HepG2 (cell line): ENCODE data around the gene EMC8. TPM values are rescaled to one million over a fixed set of nuclear protein-coding genes. Genes with fewer than 3 reads are reported as not detected.

Experiments
- ATAC-seq: fragments of 200-7000 bp; cut with Tn5 transposase; 3 replicates; pipeline ENCODE4 v1.9.1; 2020; ENCODE audit warnings: mild to moderate bottlenecking, moderate library complexity
- BruUV-seq: library from RNA; stranded (reverse); fragments of 400-500 nt; replicated peaks from 2 replicates; lab custom pipeline; 2021; lab: Mats Ljungman, UMichigan
- CTCF ChIA-PET: fragments of 300-600 bp; formaldehyde crosslinking; extraction: SDS; loops from one replicate; lab custom pipeline; 2021; ENCODE audit warnings: low total read pairs, inconsistent platforms, low intra/inter-chr PET ratio; lab: Yijun Ruan, JAX
- POLR2A ChIA-PET: fragments of 350-600 bp; sonication (Branson Sonifier 250); formaldehyde crosslinking; loops from one replicate; lab custom pipeline; 2020; ENCODE audit warnings: antibody characterized with exemption, inconsistent platforms; lab: Yijun Ruan, JAX
- DNase-seq: peaks from one replicate; pipeline ENCODE4 v3.0.0-alpha.2; 2015; ENCODE audit warnings: low spot score
- FAIRE-seq: peaks from 3 replicates; lab custom pipeline; 2011; peaks lifted over from hg19 to GRCh38; lab: Jason Lieb, UNC
- H2AFZ ChIP-seq: one replicate; pipeline ENCODE4 v1.6.1; 2011; ENCODE audit warnings: low read length, inconsistent platforms
- H3K27ac ChIP-seq: fragments of 300-600 bp; 3 replicates; pipeline ENCODE4 v1.8.0; 2011; ENCODE audit warnings: mixed run types, mild to moderate bottlenecking, mixed read lengths, low read length, inconsistent platforms; ENCODE audit not compliant: insufficient read depth; ENCODE audit errors: extremely low read length
- H3K27me3 ChIP-seq, 2 experiments: fragments of 200-600 bp in 1 of 2; 2 replicates in 1 of 2; 3 replicates in 1 of 2; pipeline versions ENCODE4 v1.6.0 to v1.8.0; 2011; ENCODE audit warnings: low read length in 2 of 2, mild to moderate bottlenecking in 2 of 2, moderate library complexity in 2 of 2, inconsistent platforms in 1 of 2; ENCODE audit not compliant: insufficient read depth in 2 of 2, control insufficient read depth in 1 of 2
- H3K36me3 ChIP-seq, 2 experiments: fragments of 200-600 bp in 1 of 2; replicated peaks in 1 of 2; 2 replicates in 1 of 2; 3 replicates in 1 of 2; pipeline versions ENCODE4 v1.5.1 to v1.8.0; 2011; ENCODE audit warnings: low read length in 2 of 2, inconsistent platforms in 1 of 2; ENCODE audit not compliant: insufficient read depth in 2 of 2, control insufficient read depth in 1 of 2
- H3K4me1 ChIP-seq: 2 replicates; pipeline ENCODE4 v1.5.1; 2012; ENCODE audit warnings: low read length, inconsistent platforms; ENCODE audit not compliant: insufficient read depth
- H3K4me2 ChIP-seq: 2 replicates; pipeline ENCODE4 v1.6.0; 2011; ENCODE audit warnings: low read depth, low read length, inconsistent platforms
- H3K4me3 ChIP-seq, 3 experiments: fragments of 200-600 bp in 1 of 3; sonication (generic), shearing (Covaris generic) in 1 of 3; replicated peaks in 1 of 3; 2 replicates each; pipeline ENCODE4 v1.5.1; 2011 to 2016; ENCODE audit warnings: low read length in 3 of 3, inconsistent platforms in 2 of 3, low read depth in 2 of 3, mild to moderate bottlenecking in 2 of 3, control low read depth in 1 of 3, mixed read lengths in 1 of 3; ENCODE audit not compliant: insufficient read depth in 1 of 3
- H3K79me2 ChIP-seq: one replicate; pipeline ENCODE4 v1.6.1; 2011; ENCODE audit warnings: low read length, inconsistent platforms; ENCODE audit not compliant: insufficient read depth
- H3K9ac ChIP-seq: 2 replicates; pipeline ENCODE4 v1.6.0; 2011; ENCODE audit warnings: mild to moderate bottlenecking, low read depth, low read length, inconsistent platforms; ENCODE audit not compliant: insufficient read depth
- H3K9me3 ChIP-seq: 2 replicates; pipeline ENCODE4 v1.5.1; 2012; ENCODE audit warnings: mild to moderate bottlenecking, low read length
- H4K20me1 ChIP-seq: 2 replicates; pipeline ENCODE4 v1.6.0; 2011; ENCODE audit warnings: inconsistent platforms, mild to moderate bottlenecking, low read length, moderate library complexity; ENCODE audit not compliant: insufficient read depth
- ATF7-NPFF ChIP-seq: sonication (generic); formaldehyde crosslinking; IDR thresholded peaks from 2 replicates; pipeline ENCODE4 v1.8.1; 2023; ENCODE audit warnings: mild to moderate bottlenecking, low read depth, missing genetic modification reagents, moderate library complexity
- CENPX ChIP-seq: sonication (generic); formaldehyde crosslinking; IDR thresholded peaks from 2 replicates; pipeline ENCODE4 v1.9.0; 2021; ENCODE audit warnings: mild to moderate bottlenecking, missing genetic modification reagents, moderate library complexity
- ELK4 ChIP-seq: sonication (generic); formaldehyde crosslinking; IDR thresholded peaks from 2 replicates; pipeline ENCODE4 v1.9.0; 2021; ENCODE audit warnings: missing genetic modification reagents, borderline replicate concordance
- MXD1 ChIP-seq: sonication (generic); formaldehyde crosslinking; IDR thresholded peaks from 2 replicates; pipeline ENCODE4 v1.4.0; 2020; ENCODE audit warnings: mild to moderate bottlenecking, missing genetic modification reagents
- PAWR ChIP-seq: sonication (generic); formaldehyde crosslinking; IDR thresholded peaks from 2 replicates; pipeline ENCODE4 v1.4.0; 2020; ENCODE audit warnings: missing genetic modification reagents, mild to moderate bottlenecking, borderline replicate concordance
- SP4 ChIP-seq: sonication (generic); formaldehyde crosslinking; IDR thresholded peaks from 2 replicates; pipeline ENCODE4 v1.8.1; 2023; ENCODE audit warnings: mild to moderate bottlenecking, missing genetic modification reagents
- TAF1 ChIP-seq: sonication (generic); formaldehyde crosslinking; IDR thresholded peaks from 2 replicates; pipeline ENCODE4 v1.4.0; 2020; ENCODE audit warnings: missing genetic modification reagents
- TFE3 ChIP-seq: IDR thresholded peaks from 2 replicates; pipeline ENCODE4 v1.6.1; 2016
- TIGD3 ChIP-seq: sonication (generic); formaldehyde crosslinking; IDR thresholded peaks from 2 replicates; pipeline ENCODE4 v1.5.1; 2020; ENCODE audit warnings: mild to moderate bottlenecking, missing genetic modification reagents, borderline replicate concordance
- ZKSCAN1 ChIP-seq: fragments of 150-350 bp; IDR thresholded peaks from 2 replicates; pipeline ENCODE4 v1.6.1; 2014; ENCODE audit warnings: low read length
- ZNF205 ChIP-seq: IDR thresholded peaks from 2 replicates; pipeline ENCODE4 v1.6.1; 2018; ENCODE audit warnings: missing biosample characterization, missing genetic modification reagents
- ZNF234 ChIP-seq: sonication (generic); formaldehyde crosslinking; conservative IDR thresholded peaks from 2 replicates; pipeline ENCODE4 v1.5.1; 2020; ENCODE audit warnings: mild to moderate bottlenecking, missing genetic modification reagents
- ZNF280D ChIP-seq: sonication (generic); formaldehyde crosslinking; IDR thresholded peaks from 2 replicates; pipeline ENCODE4 v1.5.1; 2020; ENCODE audit warnings: mild to moderate bottlenecking, missing genetic modification reagents
- ZNF441 ChIP-seq: sonication (generic); formaldehyde crosslinking; IDR thresholded peaks from 2 replicates; pipeline ENCODE4 v1.7.0; 2021; ENCODE audit warnings: missing genetic modification reagents, borderline replicate concordance
- ZNF569 ChIP-seq: sonication (generic); formaldehyde crosslinking; IDR thresholded peaks from 2 replicates; pipeline ENCODE4 v1.5.0; 2020; ENCODE audit warnings: mild to moderate bottlenecking, missing genetic modification reagents, moderate library complexity, borderline replicate concordance
- ZNF660 ChIP-seq: sonication (generic); formaldehyde crosslinking; IDR thresholded peaks from 2 replicates; pipeline ENCODE4 v1.5.1; 2020; ENCODE audit warnings: mild to moderate bottlenecking, low read depth, missing genetic modification reagents, borderline replicate concordance
- ZNF713 ChIP-seq: sonication (generic); formaldehyde crosslinking; IDR thresholded peaks from 2 replicates; pipeline ENCODE4 v1.4.0; 2020; ENCODE audit warnings: mild to moderate bottlenecking, missing genetic modification reagents
- ZSCAN21 ChIP-seq: sonication (generic); formaldehyde crosslinking; IDR thresholded peaks from 2 replicates; pipeline ENCODE4 v1.8.0; 2022; ENCODE audit warnings: mild to moderate bottlenecking, missing genetic modification reagents, moderate library complexity, borderline replicate concordance
- WGBS: methylation state at CpG from one replicate; pipeline ENCODE4 v1.1.6; 2017; ENCODE audit warnings: low lambda C conversion rate; 5-methylcytosine and 5-hydroxymethylcytosine counted together
- in situ Hi-C: cut with HindIII; loops from 2 replicates; pipeline ENCODE4 v1.10.0; 2017; ENCODE audit warnings: low pct_unique_long_range_greater_than_20kb; ENCODE audit not compliant: extremely low pct_ligation_motif_present
- intact Hi-C: fragments of 100-400 bp; cut with micrococcal nuclease; formaldehyde crosslinking; loops from one replicate; pipeline ENCODE4 v1.10.0; 2022; ENCODE audit not compliant: unreplicated experiment
- polyA plus RNA-seq, 8 experiments: library from polyadenylated mRNA; depleted of rRNA in 3 of 8; stranded (reverse) in 7 of 8; unstranded in 1 of 8; fragments of >200 nt; fragmentation: Illumina TruSeq in 4 of 8; extraction: Trizol in 4 of 8; gene quantifications; 2 replicates each; pipeline versions ENCODE4 v1.2.1 to v1.2.3, GENCODE V29; 2011 to 2016; ENCODE audit warnings: low read depth in 4 of 8, missing spikeins in 1 of 8, mixed read lengths in 1 of 8; ENCODE audit not compliant: insufficient read depth in 1 of 8
- total RNA-seq, 5 experiments: library from RNA; depleted of rRNA; stranded (reverse); fragments of >200 nt; fragmentation: Illumina TruSeq; extraction: Trizol; gene quantifications; 2 replicates each; pipeline ENCODE4 v1.2.3, GENCODE V29; 2016; ENCODE audit warnings: low read depth in 1 of 5

EMC8 gene
- total and polyA plus RNA-seq, 2 of the 13 experiments (the other 11 are each of a cell fraction or from before 2014, with no cell fraction given) = 55.0 to 76.0 TPM

GRCh38 chr16:85782451-85782850 lies 16.9 kb downstream of the EMC8 start:
- no peak overlapping the region for H3K9ac ChIP-seq
- H3K4me2 ChIP-seq = no peak overlapping the region
- H3K36me3 ChIP-seq = peaks cover 38 to 81% of the 10 kb centered on the region in 2 experiments
- H2AFZ ChIP-seq = no peak overlapping the region
- H3K27ac ChIP-seq = no peak overlapping the region
- FAIRE-seq = no peak
- H3K4me1 ChIP-seq = peaks cover 25% of the 10 kb centered on the region
- POLR2A ChIA-PET = no interaction called here
- intact Hi-C loops = no loop called here
- no peak for DNase-seq
- in situ Hi-C loops = no loop called here
- H3K9me3 ChIP-seq = no peaks in the 10 kb centered on the region
- TF ChIP-seq ZNF234 (CRISPR knock-in tag) (no peak), ATF7-NPFF (CRISPR knock-in tag) (no peak), TFE3 (CRISPR knock-in tag) (no peak), PAWR (CRISPR knock-in tag) (no peak), TAF1 (CRISPR knock-in tag) (no peak), ZNF280D (no peak), ZKSCAN1 (no peak), SP4 (CRISPR knock-in tag) (no peak), MXD1 (no peak), ZNF441 (CRISPR knock-in tag) (no peak), CENPX (CRISPR knock-in tag) (no peak), ZNF660 (no peak), TIGD3 (CRISPR knock-in tag) (no peak), ZNF205 (CRISPR knock-in tag) (no peak), ELK4 (CRISPR knock-in tag) (no peak), ZNF713 (CRISPR knock-in tag) (no peak), ZSCAN21 (CRISPR knock-in tag) (no peak), ZNF569 (CRISPR knock-in tag) (no peak)
- TF ChIP-seq, all 625 proteins: peak for 0
- H3K79me2 ChIP-seq = peaks cover 7% of the 10 kb centered on the region
- no peak overlapping the region for H3K4me3 ChIP-seq
- no peaks in the 10 kb centered on the region for H3K27me3 ChIP-seq
- no peak for ATAC-seq
- H4K20me1 ChIP-seq = peaks cover 13% of the 10 kb centered on the region; the same call in 1 of the 2 replicates
- WGBS = 84% methylated on average over 6 of the region's 6 CpGs
- CTCF ChIA-PET = no interaction called here
- no TSS peak for BruUV-seq
